ENCODE results near the gene DEFB114.

The DEFB114 gene

GRCh38 chr6:49966823-49967222 is 2.9 kb upstream of the DEFB114 start:
- Histone ChIP-seq H3K4me1 (ENCODE audit: low read depth, poor library complexity, severe bottlenecking) (no peaks in the 10 kb centered on the region), H2AFZ (ENCODE audit: low read depth) (no peak overlapping the region), H3K79me2 (ENCODE audit: insufficient read depth, low read depth) (no peaks in the 10 kb centered on the region), H3K9ac (no peak overlapping the region), H3K4me3 (IDR thresholded peaks at IDR 0.05; ENCODE audit: insufficient read depth, low read depth, low read length) (no peak overlapping the region), H3K36me3 (ENCODE audit: insufficient read depth) (no peaks in the 10 kb centered on the region), H3K4me2 (no peak overlapping the region), H3K27ac (no peak overlapping the region), H4K20me1 (ENCODE audit: insufficient read depth) (no peaks in the 10 kb centered on the region), H3K27me3 (ENCODE audit: insufficient read depth, low read depth) (no peaks in the 10 kb centered on the region)
- no peak for TF ChIP-seq CTCF (conservative IDR thresholded peaks at IDR 0.05; ENCODE audit: low read depth, low read length)

- Histone ChIP-seq H3K27ac (no peak overlapping the region), H3K4me1 (ENCODE audit: low read depth, poor library complexity, severe bottlenecking) (no peaks in the 10 kb centered on the region), H3K9ac (no peak overlapping the region), H2AFZ (ENCODE audit: low read depth) (no peak overlapping the region), H3K36me3 (ENCODE audit: insufficient read depth) (no peaks in the 10 kb centered on the region), H3K27me3 (ENCODE audit: insufficient read depth, low read depth) (no peaks in the 10 kb centered on the region), H3K79me2 (ENCODE audit: insufficient read depth, low read depth) (no peaks in the 10 kb centered on the region), H3K4me2 (no peak overlapping the region), H4K20me1 (ENCODE audit: insufficient read depth) (no peaks in the 10 kb centered on the region), H3K4me3 (IDR thresholded peaks at IDR 0.05; ENCODE audit: insufficient read depth, low read depth, low read length) (no peak overlapping the region)
- TF ChIP-seq CTCF (conservative IDR thresholded peaks at IDR 0.05; ENCODE audit: low read depth, low read length), result no peak
These were observed 2.4 kb upstream of the DEFB114 start for GRCh38 chr6:49966334-49966733.

GRCh38 chr6:49958180-49958579 is 5.8 kb downstream of the DEFB114 start:
- no peaks in the 10 kb centered on the region for H3K36me3 ChIP-seq (ENCODE audit: insufficient read depth)
- H4K20me1 ChIP-seq (ENCODE audit: insufficient read depth), result no peaks in the 10 kb centered on the region
- H3K4me3 ChIP-seq (IDR thresholded peaks at IDR 0.05; ENCODE audit: insufficient read depth, low read depth, low read length), result no peak overlapping the region
- H2AFZ ChIP-seq (ENCODE audit: low read depth), result no peak overlapping the region
- H3K27ac ChIP-seq, result no peak overlapping the region
- H3K4me1 ChIP-seq (ENCODE audit: low read depth, poor library complexity, severe bottlenecking), result no peaks in the 10 kb centered on the region
- no peak overlapping the region for H3K9ac ChIP-seq
- H3K27me3 ChIP-seq (ENCODE audit: insufficient read depth, low read depth), result no peaks in the 10 kb centered on the region
- no peak for TF ChIP-seq CTCF (conservative IDR thresholded peaks at IDR 0.05; ENCODE audit: low read depth, low read length)
- H3K4me2 ChIP-seq, result no peak overlapping the region
- no peaks in the 10 kb centered on the region for H3K79me2 ChIP-seq (ENCODE audit: insufficient read depth, low read depth)

GRCh38 chr6:49955847-49956246 is 8.1 kb downstream of the DEFB114 start:
- Histone ChIP-seq H3K4me1 (ENCODE audit: low read depth, poor library complexity, severe bottlenecking) (no peaks in the 10 kb centered on the region), H3K4me2 (no peak overlapping the region)
- no peak for TF ChIP-seq CTCF (conservative IDR thresholded peaks at IDR 0.05; ENCODE audit: low read depth, low read length)

More at GRCh38 chr6:49955847-49956246, 8.1 kb downstream of the DEFB114 start:
- no peak overlapping the region for H3K27ac ChIP-seq
- no peaks in the 10 kb centered on the region for H3K27me3 ChIP-seq (ENCODE audit: insufficient read depth, low read depth)
- H4K20me1 ChIP-seq (ENCODE audit: insufficient read depth), result no peaks in the 10 kb centered on the region
- no peak overlapping the region for H3K9ac ChIP-seq
- H3K4me3 ChIP-seq (IDR thresholded peaks at IDR 0.05; ENCODE audit: insufficient read depth, low read depth, low read length), result no peak overlapping the region
- H3K79me2 ChIP-seq (ENCODE audit: insufficient read depth, low read depth), result no peaks in the 10 kb centered on the region
- no peak overlapping the region for H2AFZ ChIP-seq (ENCODE audit: low read depth)
- no peaks in the 10 kb centered on the region for H3K36me3 ChIP-seq (ENCODE audit: insufficient read depth)

Measured in KMS-11 (cell line).